Esophagus squamous epithelium (tissue), 5 donors: Measurements from ENCODE around the gene HOATZ. TPM values are rescaled to one million over a fixed set of nuclear protein-coding genes. Genes with fewer than 3 reads are reported as not detected.

Source experiments
- DNase-seq: peaks from one replicate; lab custom pipeline; 2025; lab: John Stamatoyannopoulos, UW
- H3K27ac ChIP-seq, 4 donors: fragments of 200-600 bp; sonication (generic); one replicate each; pipeline ENCODE4 v1.5.1; 2016 to 2019; ENCODE audit warnings: mild to moderate bottlenecking in 1 of 4
- H3K27me3 ChIP-seq, 4 donors: fragments of 200-600 bp; sonication (generic); 1 replicate in 3 of 4; 2 replicates in 1 of 4; pipeline versions ENCODE4 v1.5.1 to v1.6.0; 2017 to 2021; ENCODE audit warnings: antibody characterized with exemption in 1 of 4
- H3K36me3 ChIP-seq, 3 donors: fragments of 200-600 bp; sonication (generic); one replicate each; pipeline ENCODE4 v1.5.1; 2016 to 2019
- H3K4me1 ChIP-seq, 3 donors: fragments of 200-600 bp; sonication (generic); one replicate each; pipeline ENCODE4 v1.5.1; 2017 to 2019
- H3K4me3 ChIP-seq, 4 donors: fragments of 200-600 bp; sonication (generic); 1 replicate in 3 of 4; 2 replicates in 1 of 4; pipeline ENCODE4 v1.5.1; 2016 to 2019; ENCODE audit warnings: mild to moderate bottlenecking in 2 of 4, moderate library complexity in 1 of 4
- H3K9me3 ChIP-seq, 3 donors: fragments of 200-600 bp; sonication (generic); one replicate each; pipeline ENCODE4 v1.5.1; 2016 to 2019
- POLR2A ChIP-seq, 4 donors: fragments of 450-650 bp; IDR thresholded peaks; one replicate each; pipeline ENCODE4 v1.6.1; 2017; ENCODE audit warnings: antibody characterized with exemption in 4 of 4, mild to moderate bottlenecking in 4 of 4, moderate library complexity in 3 of 4
- WGBS, 2 donors: methylation state at CpG; one replicate each; pipeline ENCODE4 v1.1.5; 2018; 5-methylcytosine and 5-hydroxymethylcytosine counted together
- intact Hi-C: fragments of 100-400 bp; cut with DNase I; formaldehyde crosslinking; loops from one replicate; pipeline ENCODE4 v1.15.0; 2022
- total RNA-seq, 4 donors: library from RNA; depleted of rRNA; stranded (reverse); fragments of >200 nt; gene quantifications; one replicate each; pipeline ENCODE4 v1.1.0, GENCODE V29; 2016
- TF ChIP-seq, protein P1 (sequence below), 6 experiments: fragments of 450-650 bp in 4 of 6; fragments of 200-600 bp in 2 of 6; sonication (generic) in 2 of 6; IDR thresholded peaks; one replicate each; pipeline ENCODE4 v1.5.1; 2016 to 2019; ENCODE audit warnings: antibody characterized with exemption in 6 of 6, mild to moderate bottlenecking in 4 of 6, moderate library complexity in 4 of 6
- donor health status: DM: yes; HTN: yes; CAD: no.

The HOATZ gene
- not detected for total RNA-seq

DNA sequence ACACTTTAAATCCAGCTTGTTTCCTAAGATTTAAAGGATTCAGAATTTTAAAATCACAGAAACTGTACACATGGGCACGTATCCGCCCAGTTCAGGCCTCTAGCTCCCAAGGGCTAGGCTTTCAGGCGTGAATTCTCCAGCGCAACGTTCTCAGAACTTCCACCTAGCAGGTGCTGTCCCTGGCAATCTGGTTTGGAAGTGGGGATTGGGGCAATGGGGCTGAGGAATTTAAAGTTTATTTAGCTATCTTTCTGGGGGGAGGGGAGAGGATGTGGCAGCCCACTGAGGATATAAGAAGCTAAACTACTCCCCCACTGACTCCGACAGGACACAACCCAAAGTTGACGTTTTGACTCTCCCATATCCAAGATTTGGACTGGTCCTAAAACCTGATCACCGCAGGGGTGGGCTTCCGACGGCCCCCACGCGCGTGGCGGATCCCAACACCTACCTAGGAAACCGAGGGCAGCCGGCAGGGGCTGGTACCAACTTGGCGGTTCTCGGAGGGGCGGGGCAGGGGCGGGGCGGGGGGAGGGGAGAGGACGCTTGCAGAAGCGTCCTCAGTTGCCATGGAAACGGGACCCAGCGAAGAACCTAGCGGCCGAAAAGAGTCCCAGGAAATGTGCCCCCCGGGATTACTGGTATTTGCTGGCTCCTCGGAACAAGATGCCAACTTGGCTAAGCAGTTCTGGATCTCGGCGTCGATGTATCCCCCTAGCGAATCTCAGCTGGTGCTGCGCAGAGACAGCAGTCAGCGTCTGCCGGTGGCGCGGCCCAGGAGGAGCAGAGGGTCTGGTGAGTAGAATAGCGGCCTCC, at the start of gene HOATZ:
HOATZ (plus strand) TSS at position 563 of the 816 bp plus-strand sequence; CDS start at position 570, 7 bp downstream.
- intact Hi-C loops = no loop called here
- H3K36me3 ChIP-seq = no peaks in the 10 kb centered on the region
- WGBS, 2 donors = 43 to 52% methylated on average over 7 to 24 of the region's 39 CpGs
- H3K9me3 ChIP-seq = no peaks in the 10 kb centered on the region
- H3K4me3 ChIP-seq = peak within 1 kb of the TSS in 1 of 4 donors; percentile 34
- DNase-seq = no peak
- peaks cover 0 to 39% (median 4%) of the 10 kb centered on the region in 4 donors for H3K27me3 ChIP-seq
- H3K4me1 ChIP-seq = peaks cover 4 to 22% (median 12%) of the 10 kb centered on the region in 3 donors
- TF ChIP-seq POLR2A (IDR thresholded peaks at IDR 0.05) = no peak
- TF ChIP-seq, protein P1, sequence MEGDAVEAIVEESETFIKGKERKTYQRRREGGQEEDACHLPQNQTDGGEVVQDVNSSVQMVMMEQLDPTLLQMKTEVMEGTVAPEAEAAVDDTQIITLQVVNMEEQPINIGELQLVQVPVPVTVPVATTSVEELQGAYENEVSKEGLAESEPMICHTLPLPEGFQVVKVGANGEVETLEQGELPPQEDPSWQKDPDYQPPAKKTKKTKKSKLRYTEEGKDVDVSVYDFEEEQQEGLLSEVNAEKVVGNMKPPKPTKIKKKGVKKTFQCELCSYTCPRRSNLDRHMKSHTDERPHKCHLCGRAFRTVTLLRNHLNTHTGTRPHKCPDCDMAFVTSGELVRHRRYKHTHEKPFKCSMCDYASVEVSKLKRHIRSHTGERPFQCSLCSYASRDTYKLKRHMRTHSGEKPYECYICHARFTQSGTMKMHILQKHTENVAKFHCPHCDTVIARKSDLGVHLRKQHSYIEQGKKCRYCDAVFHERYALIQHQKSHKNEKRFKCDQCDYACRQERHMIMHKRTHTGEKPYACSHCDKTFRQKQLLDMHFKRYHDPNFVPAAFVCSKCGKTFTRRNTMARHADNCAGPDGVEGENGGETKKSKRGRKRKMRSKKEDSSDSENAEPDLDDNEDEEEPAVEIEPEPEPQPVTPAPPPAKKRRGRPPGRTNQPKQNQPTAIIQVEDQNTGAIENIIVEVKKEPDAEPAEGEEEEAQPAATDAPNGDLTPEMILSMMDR (IDR thresholded peaks at IDR 0.05) = no peak
- no peak within 1 kb of the TSS for H3K27ac ChIP-seq

DNA sequence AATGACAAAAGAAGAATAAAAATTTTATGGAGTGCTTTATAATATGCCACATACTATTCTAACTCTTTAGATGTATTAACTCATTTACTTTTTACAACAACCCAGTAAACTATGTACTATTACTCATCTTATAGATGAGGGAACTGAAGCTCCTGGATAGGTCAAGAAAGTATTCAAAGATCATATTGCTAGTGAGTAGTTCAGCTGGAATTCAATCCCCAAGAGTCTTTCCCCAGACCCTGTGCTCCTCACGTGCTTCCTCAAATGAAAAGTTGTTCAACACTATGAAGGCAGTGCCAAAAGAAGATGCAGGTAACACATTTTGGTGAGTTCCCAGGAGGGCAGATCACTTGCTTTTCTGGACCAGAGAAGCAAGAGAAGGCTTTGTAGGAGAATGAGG, 49.2 kb upstream of the HOATZ start:
- no peak for DNase-seq
- no peak for TF ChIP-seq POLR2A (IDR thresholded peaks at IDR 0.05)
- TF ChIP-seq, protein P1 (IDR thresholded peaks at IDR 0.05) = no peak
- H3K36me3 ChIP-seq = no peaks in the 10 kb centered on the region
- 83 to 91% methylated on average over 1 of the region's 1 CpG for WGBS, 2 donors
- H3K27ac ChIP-seq = no peak overlapping the region
- H3K27me3 ChIP-seq = peaks cover 0 to 19% (median 0%) of the 10 kb centered on the region in 4 donors
- no peaks in the 10 kb centered on the region for H3K9me3 ChIP-seq
- intact Hi-C loops = no loop called here
- no peaks in the 10 kb centered on the region for H3K4me1 ChIP-seq
- no peak overlapping the region for H3K4me3 ChIP-seq

DNA sequence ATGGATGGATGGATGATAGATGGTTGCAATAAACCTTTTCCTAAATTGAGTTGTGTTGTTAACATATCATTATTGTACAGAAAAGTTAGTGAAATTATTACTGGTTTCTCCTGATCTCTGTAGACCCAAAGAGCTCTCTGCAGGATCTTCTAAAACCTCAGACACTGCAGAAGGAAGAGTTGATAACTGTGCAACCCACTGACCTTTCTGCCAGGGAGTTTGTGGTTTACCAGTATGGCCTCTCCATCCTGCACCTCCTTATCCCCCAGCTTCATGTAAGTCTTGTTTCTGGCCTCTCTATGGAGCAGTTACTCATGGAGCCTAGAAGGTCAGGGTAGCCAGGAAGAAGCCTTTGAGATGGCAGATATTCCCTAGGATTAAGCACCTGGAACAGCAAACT, 48.0 kb upstream of the HOATZ start:
- intact Hi-C loops = no loop called here
- Histone ChIP-seq H3K4me3 (no peak overlapping the region), H3K4me1 (no peaks in the 10 kb centered on the region), H3K27ac (no peak overlapping the region), H3K27me3 (peaks cover 0 to 12% (median 0%) of the 10 kb centered on the region in 4 donors), H3K36me3 (no peaks in the 10 kb centered on the region), H3K9me3 (no peaks in the 10 kb centered on the region)
- TF ChIP-seq, protein P1 (IDR thresholded peaks at IDR 0.05) = no peak
- no peak for TF ChIP-seq POLR2A (IDR thresholded peaks at IDR 0.05)
- DNase-seq = no peak

DNA sequence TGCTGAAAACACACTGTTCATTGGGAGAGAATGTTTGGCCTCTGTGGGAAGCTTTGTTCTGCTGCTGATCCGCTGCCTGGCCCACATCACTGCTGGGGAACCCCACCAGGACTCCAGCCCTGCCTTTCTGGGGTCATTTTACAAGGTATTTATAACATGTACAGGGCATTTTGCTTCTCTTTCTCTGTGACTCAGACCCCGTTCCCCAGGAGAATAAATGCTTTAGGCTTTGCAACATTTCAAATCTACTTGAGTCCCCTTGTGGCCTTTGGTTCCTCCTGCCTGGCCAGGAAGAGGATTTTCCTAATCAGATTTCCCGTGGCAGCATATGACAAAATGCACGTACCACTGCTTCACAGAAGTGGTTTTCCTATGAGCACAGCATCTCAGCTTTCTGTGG, 45.4 kb upstream of the HOATZ start:
- H3K4me3 ChIP-seq = no peak overlapping the region
- H3K4me1 ChIP-seq = no peaks in the 10 kb centered on the region
- 70 to 74% methylated on average over 4 of the region's 4 CpGs for WGBS, 2 donors
- H3K9me3 ChIP-seq = no peaks in the 10 kb centered on the region
- intact Hi-C loops = no loop called here
- TF ChIP-seq POLR2A (IDR thresholded peaks at IDR 0.05) = no peak
- TF ChIP-seq, protein P1 (IDR thresholded peaks at IDR 0.05) = no peak
- DNase-seq = no peak
- H3K27ac ChIP-seq = no peak overlapping the region
- H3K27me3 ChIP-seq = peaks cover 0 to 4% (median 0%) of the 10 kb centered on the region in 4 donors
- no peaks in the 10 kb centered on the region for H3K36me3 ChIP-seq

DNA sequence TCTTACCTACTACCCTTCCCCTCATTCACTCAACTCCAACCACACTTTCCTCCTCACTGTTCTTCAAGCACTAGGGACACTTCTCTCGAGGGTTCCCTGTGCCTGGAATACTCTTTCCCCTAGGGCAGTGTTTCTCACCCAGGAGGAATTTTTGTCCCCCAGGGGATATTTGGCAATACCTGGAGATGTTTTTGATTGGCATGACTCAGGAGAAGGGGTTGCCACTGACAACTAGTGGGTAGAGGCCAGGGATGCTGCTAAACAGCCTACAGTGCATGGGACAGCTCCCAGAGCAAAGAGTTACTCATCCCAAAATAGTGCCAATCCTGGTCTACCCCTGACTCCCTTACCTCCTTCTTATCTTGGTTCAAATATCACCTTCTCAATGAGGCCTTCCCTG, 42.4 kb upstream of the HOATZ start:
- no peaks in the 10 kb centered on the region for H3K9me3 ChIP-seq
- no peaks in the 10 kb centered on the region for H3K4me1 ChIP-seq
- intact Hi-C loops = no loop called here
- no peak for DNase-seq
- H3K27ac ChIP-seq = no peak overlapping the region
- no peaks in the 10 kb centered on the region for H3K36me3 ChIP-seq
- H3K4me3 ChIP-seq = no peak overlapping the region
- TF ChIP-seq, protein P1 (IDR thresholded peaks at IDR 0.05) = no peak
- no peak for TF ChIP-seq POLR2A (IDR thresholded peaks at IDR 0.05)
- H3K27me3 ChIP-seq = peaks cover 0 to 4% (median 0%) of the 10 kb centered on the region in 4 donors
- WGBS, 2 donors = 83% methylated on average over 1 of the region's 1 CpG
